ENCODE measurements around the gene DRG2.

Gene DRG2

GRCh38 chr17:18045691-18046350 lies 41.9 kb upstream of the DRG2 start:
- no peaks in the 10 kb centered on the region for H3K27me3 ChIP-seq (ENCODE audit: control insufficient read depth, insufficient read depth, low read length, poor library complexity, severe bottlenecking)
- H3K36me3 ChIP-seq (ENCODE audit: control insufficient read depth, insufficient read depth, low read length): no peaks in the 10 kb centered on the region
- H3K4me1 ChIP-seq (ENCODE audit: control insufficient read depth, insufficient read depth, low read length): peaks cover 3% of the 10 kb centered on the region
- H3K27ac ChIP-seq (ENCODE audit: insufficient read depth, low read depth, low read length, poor library complexity, severe bottlenecking): no peak overlapping the region
- WGBS, 2 experiments: 84 to 85% methylated on average over 3 of the region's 3 CpGs
- no peaks in the 10 kb centered on the region for H3K9me3 ChIP-seq (ENCODE audit: control insufficient read depth, low read length)
- H3K4me3 ChIP-seq (ENCODE audit: insufficient read depth, low read depth, low read length): no peak overlapping the region

- Histone ChIP-seq H3K9me3 (ENCODE audit: control insufficient read depth, low read length) (no peaks in the 10 kb centered on the region), H3K4me1 (ENCODE audit: control insufficient read depth, insufficient read depth, low read length) (no peaks in the 10 kb centered on the region), H3K27me3 (ENCODE audit: control insufficient read depth, insufficient read depth, low read length, poor library complexity, severe bottlenecking) (no peaks in the 10 kb centered on the region), H3K36me3 (ENCODE audit: control insufficient read depth, insufficient read depth, low read length) (peaks cover 13% of the 10 kb centered on the region), H3K27ac (ENCODE audit: insufficient read depth, low read depth, low read length, poor library complexity, severe bottlenecking) (no peak overlapping the region), H3K4me3 (ENCODE audit: insufficient read depth, low read depth, low read length) (no peak overlapping the region)
- WGBS, 2 experiments: 91 to 97% methylated on average over 6 of the region's 6 CpGs
Observed at GRCh38 chr17:18055597-18055996, 32.2 kb upstream of the DRG2 start.

GRCh38 chr17:18056214-18056613 lies 31.5 kb upstream of the DRG2 start:
- Histone ChIP-seq H3K27me3 (ENCODE audit: control insufficient read depth, insufficient read depth, low read length, poor library complexity, severe bottlenecking) (no peaks in the 10 kb centered on the region), H3K36me3 (ENCODE audit: control insufficient read depth, insufficient read depth, low read length) (peaks cover 16% of the 10 kb centered on the region), H3K4me1 (ENCODE audit: control insufficient read depth, insufficient read depth, low read length) (no peaks in the 10 kb centered on the region), H3K9me3 (ENCODE audit: control insufficient read depth, low read length) (no peaks in the 10 kb centered on the region), H3K27ac (ENCODE audit: insufficient read depth, low read depth, low read length, poor library complexity, severe bottlenecking) (no peak overlapping the region), H3K4me3 (ENCODE audit: insufficient read depth, low read depth, low read length) (no peak overlapping the region)
- 91 to 96% methylated on average over 3 of the region's 3 CpGs for WGBS, 2 experiments

- Histone ChIP-seq H3K36me3 (ENCODE audit: control insufficient read depth, insufficient read depth, low read length) (peaks cover 22% of the 10 kb centered on the region), H3K27ac (ENCODE audit: insufficient read depth, low read depth, low read length, poor library complexity, severe bottlenecking) (no peak overlapping the region), H3K9me3 (ENCODE audit: control insufficient read depth, low read length) (no peaks in the 10 kb centered on the region), H3K4me3 (ENCODE audit: insufficient read depth, low read depth, low read length) (no peak overlapping the region), H3K27me3 (ENCODE audit: control insufficient read depth, insufficient read depth, low read length, poor library complexity, severe bottlenecking) (no peaks in the 10 kb centered on the region), H3K4me1 (ENCODE audit: control insufficient read depth, insufficient read depth, low read length) (no peaks in the 10 kb centered on the region)
- 93 to 98% methylated on average over 5 of the region's 5 CpGs for WGBS, 2 experiments
Observed at GRCh38 chr17:18059283-18059682, 28.5 kb upstream of the DRG2 start.

GRCh38 chr17:18064053-18064452 lies 23.7 kb upstream of the DRG2 start:
- H3K9me3 ChIP-seq (ENCODE audit: control insufficient read depth, low read length): no peaks in the 10 kb centered on the region
- H3K4me1 ChIP-seq (ENCODE audit: control insufficient read depth, insufficient read depth, low read length): no peaks in the 10 kb centered on the region
- H3K27me3 ChIP-seq (ENCODE audit: control insufficient read depth, insufficient read depth, low read length, poor library complexity, severe bottlenecking): no peaks in the 10 kb centered on the region
- H3K36me3 ChIP-seq (ENCODE audit: control insufficient read depth, insufficient read depth, low read length): peaks cover 9% of the 10 kb centered on the region
- no peak overlapping the region for H3K4me3 ChIP-seq (ENCODE audit: insufficient read depth, low read depth, low read length)
- 89 to 100% methylated on average over 2 of the region's 2 CpGs for WGBS, 2 experiments
- no peak overlapping the region for H3K27ac ChIP-seq (ENCODE audit: insufficient read depth, low read depth, low read length, poor library complexity, severe bottlenecking)

GRCh38 chr17:18065546-18065945 lies 22.2 kb upstream of the DRG2 start:
- Histone ChIP-seq H3K36me3 (ENCODE audit: control insufficient read depth, insufficient read depth, low read length) (peaks cover 9% of the 10 kb centered on the region), H3K4me3 (ENCODE audit: insufficient read depth, low read depth, low read length) (no peak overlapping the region), H3K27ac (ENCODE audit: insufficient read depth, low read depth, low read length, poor library complexity, severe bottlenecking) (no peak overlapping the region), H3K27me3 (ENCODE audit: control insufficient read depth, insufficient read depth, low read length, poor library complexity, severe bottlenecking) (no peaks in the 10 kb centered on the region), H3K4me1 (ENCODE audit: control insufficient read depth, insufficient read depth, low read length) (no peaks in the 10 kb centered on the region), H3K9me3 (ENCODE audit: control insufficient read depth, low read length) (no peaks in the 10 kb centered on the region)
- 94% methylated on average over 11 of the region's 11 CpGs for WGBS, 2 experiments

- Histone ChIP-seq H3K36me3 (ENCODE audit: control insufficient read depth, insufficient read depth, low read length) (peaks cover 1% of the 10 kb centered on the region), H3K27ac (ENCODE audit: insufficient read depth, low read depth, low read length, poor library complexity, severe bottlenecking) (no peak overlapping the region), H3K9me3 (ENCODE audit: control insufficient read depth, low read length) (no peaks in the 10 kb centered on the region), H3K4me1 (ENCODE audit: control insufficient read depth, insufficient read depth, low read length) (peaks cover 5% of the 10 kb centered on the region), H3K27me3 (ENCODE audit: control insufficient read depth, insufficient read depth, low read length, poor library complexity, severe bottlenecking) (no peaks in the 10 kb centered on the region), H3K4me3 (ENCODE audit: insufficient read depth, low read depth, low read length) (no peak overlapping the region)
- 93 to 98% methylated on average over 4 of the region's 4 CpGs for WGBS, 2 experiments
Observed at GRCh38 chr17:18066866-18067265, 20.9 kb upstream of the DRG2 start.

GRCh38 chr17:18069101-18069500 lies 18.6 kb upstream of the DRG2 start:
- H3K4me1 ChIP-seq (ENCODE audit: control insufficient read depth, insufficient read depth, low read length): peaks cover 5% of the 10 kb centered on the region
- H3K36me3 ChIP-seq (ENCODE audit: control insufficient read depth, insufficient read depth, low read length): no peaks in the 10 kb centered on the region
- no peaks in the 10 kb centered on the region for H3K27me3 ChIP-seq (ENCODE audit: control insufficient read depth, insufficient read depth, low read length, poor library complexity, severe bottlenecking)
- no peak overlapping the region for H3K27ac ChIP-seq (ENCODE audit: insufficient read depth, low read depth, low read length, poor library complexity, severe bottlenecking)
- H3K9me3 ChIP-seq (ENCODE audit: control insufficient read depth, low read length): no peaks in the 10 kb centered on the region
- H3K4me3 ChIP-seq (ENCODE audit: insufficient read depth, low read depth, low read length): no peak overlapping the region
- WGBS, 2 experiments: 87 to 88% methylated on average over 2 of the region's 2 CpGs

GRCh38 chr17:18070861-18071340 lies 16.8 kb upstream of the DRG2 start:
- H3K4me3 ChIP-seq (ENCODE audit: insufficient read depth, low read depth, low read length): no peak overlapping the region
- H3K9me3 ChIP-seq (ENCODE audit: control insufficient read depth, low read length): no peaks in the 10 kb centered on the region
- WGBS, 2 experiments: 55% methylated on average over 8 of the region's 8 CpGs
- no peaks in the 10 kb centered on the region for H3K27me3 ChIP-seq (ENCODE audit: control insufficient read depth, insufficient read depth, low read length, poor library complexity, severe bottlenecking)
- peaks cover 5% of the 10 kb centered on the region for H3K4me1 ChIP-seq (ENCODE audit: control insufficient read depth, insufficient read depth, low read length)
- H3K36me3 ChIP-seq (ENCODE audit: control insufficient read depth, insufficient read depth, low read length): no peaks in the 10 kb centered on the region
- no peak overlapping the region for H3K27ac ChIP-seq (ENCODE audit: insufficient read depth, low read depth, low read length, poor library complexity, severe bottlenecking)

GRCh38 chr17:18071751-18072150 lies 16.0 kb upstream of the DRG2 start:
- Histone ChIP-seq H3K27me3 (ENCODE audit: control insufficient read depth, insufficient read depth, low read length, poor library complexity, severe bottlenecking) (no peaks in the 10 kb centered on the region), H3K36me3 (ENCODE audit: control insufficient read depth, insufficient read depth, low read length) (no peaks in the 10 kb centered on the region), H3K4me3 (ENCODE audit: insufficient read depth, low read depth, low read length) (no peak overlapping the region), H3K27ac (ENCODE audit: insufficient read depth, low read depth, low read length, poor library complexity, severe bottlenecking) (no peak overlapping the region), H3K9me3 (ENCODE audit: control insufficient read depth, low read length) (no peaks in the 10 kb centered on the region), H3K4me1 (ENCODE audit: control insufficient read depth, insufficient read depth, low read length) (peaks cover 5% of the 10 kb centered on the region)
